LHCN-M2 (cell line): ENCODE measurements around the gene LEO1. TPM values are rescaled to one million over a fixed set of nuclear protein-coding genes. Genes with fewer than 3 reads are reported as not detected.
"Not testable (repeated sequence)": the region's sequence is repeated elsewhere in the genome, so short reads cannot be mapped to it uniquely, and the experiment has no call there.

ENCODE experiments used
- DNase-seq: peaks from one replicate; pipeline ENCODE4 v3.0.0-alpha.2; 2012; ENCODE audit warnings: low read depth
- total RNA-seq: library from RNA; depleted of rRNA; stranded (reverse); fragments of >200 nt; gene quantifications from 2 replicates; pipeline ENCODE4 v1.2.3, GENCODE V29; 2014

Gene LEO1
- total RNA-seq, 1 experiment from 2014 or later = 48.9 TPM

GRCh38 chr15:52003710-52004109, 32.1 kb upstream of the LEO1 start:
- DNase-seq = no peak

GRCh38 chr15:52003089-52003488, 31.5 kb upstream of the LEO1 start:
- not testable (repeated sequence) for DNase-seq

GRCh38 chr15:52002351-52002750, 30.8 kb upstream of the LEO1 start:
- DNase-seq = no peak

GRCh38 chr15:51992953-51993352, 21.4 kb upstream of the LEO1 start:
- peak; percentile 87 for DNase-seq

GRCh38 chr15:51991141-51991540, 19.6 kb upstream of the LEO1 start:
- no peak for DNase-seq

GRCh38 chr15:51982770-51983103, 11.2 kb upstream of the LEO1 start:
- no peak for DNase-seq

- DNase-seq = peak; percentile 94
These were observed 10.6 kb upstream of the LEO1 start for GRCh38 chr15:51982013-51982769.

- no peak for DNase-seq
These were observed 2.2 kb upstream of the LEO1 start for GRCh38 chr15:51973775-51974174.

- DNase-seq = no peak
These were observed 1.6 kb upstream of the LEO1 start for GRCh38 chr15:51973220-51973619.

- DNase-seq = no peak
These were observed 575 bp downstream of the LEO1 start for GRCh38 chr15:51971032-51971374.

- DNase-seq = no peak
These were observed 1.3 kb downstream of the LEO1 start for GRCh38 chr15:51970132-51970817.

GRCh38 chr15:51969728-51970127, 1.9 kb downstream of the LEO1 start:
- no peak for DNase-seq

- DNase-seq = no peak
These were observed 4.0 kb downstream of the LEO1 start for GRCh38 chr15:51967583-51967982.

GRCh38 chr15:51966192-51966591, 5.4 kb downstream of the LEO1 start:
- no peak for DNase-seq

- DNase-seq = no peak
These were observed 5.9 kb downstream of the LEO1 start for GRCh38 chr15:51965691-51966090.

GRCh38 chr15:51955504-51955903, 16.1 kb downstream of the LEO1 start:
- no peak for DNase-seq

- no peak for DNase-seq
These were observed 18.8 kb downstream of the LEO1 start for GRCh38 chr15:51952805-51953204.

GRCh38 chr15:51947124-51947523, 24.5 kb downstream of the LEO1 start:
- DNase-seq = no peak

- no peak for DNase-seq
These were observed 32.4 kb downstream of the LEO1 start for GRCh38 chr15:51939216-51939615.

- DNase-seq = no peak
These were observed 33.3 kb downstream of the LEO1 start for GRCh38 chr15:51938286-51938685.

- DNase-seq = no peak
These were observed 35.5 kb downstream of the LEO1 start for GRCh38 chr15:51936105-51936478.

- DNase-seq = peak; percentile 7
These were observed 36.0 kb downstream of the LEO1 start for GRCh38 chr15:51935466-51936104.

GRCh38 chr15:51932161-51932560, 39.4 kb downstream of the LEO1 start:
- DNase-seq = no peak
